Measurements from ENCODE around the gene SAXO2.
A peak's percentile ranks its signal among the peaks of the same experiment; 100 is the strongest.
"Not testable (repeated sequence)": the region's sequence is repeated elsewhere in the genome, so short reads cannot be mapped to it uniquely, and the experiment has no call there.

Gene SAXO2

DNA sequence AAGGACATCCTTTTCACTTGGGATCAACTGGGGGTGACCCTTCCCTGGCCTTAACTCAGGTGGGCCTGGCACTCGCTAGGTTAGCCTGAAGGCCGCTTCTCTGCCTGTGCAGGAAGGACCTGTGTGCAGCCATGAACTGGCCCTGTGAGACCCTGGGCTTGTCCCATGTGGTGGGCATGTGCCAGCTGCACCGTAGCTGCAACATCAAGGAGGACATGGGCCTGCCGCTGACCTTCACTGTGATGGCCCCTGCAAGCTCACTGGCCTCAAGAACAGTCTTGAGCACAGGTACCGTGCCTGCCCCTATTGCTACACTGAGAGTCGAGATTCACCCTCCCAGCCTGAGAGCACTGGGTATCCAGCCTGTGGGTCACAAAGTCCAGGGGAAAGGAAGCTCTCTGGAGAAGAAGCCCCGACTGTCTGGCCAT, 43.0 kb downstream of the SAXO2 start:
- peaks cover 39% of the 10 kb centered on the region for H3K27me3 ChIP-seq (replicated peaks; ENCODE audit: control insufficient read depth, insufficient read depth, low read length)
- peaks cover 4% of the 10 kb centered on the region for H3K4me1 ChIP-seq (ENCODE audit: control insufficient read depth, insufficient read depth, low read length)
- H3K4me3 ChIP-seq (ENCODE audit: low read length): no peak overlapping the region
- H3K9me3 ChIP-seq (ENCODE audit: control insufficient read depth, low read length): peaks cover 6% of the 10 kb centered on the region
- H3K9ac ChIP-seq (ENCODE audit: low read length): no peak overlapping the region
- no peak for DNase-seq (ENCODE audit: low read depth)
- no peaks in the 10 kb centered on the region for H3K36me3 ChIP-seq (ENCODE audit: control insufficient read depth, insufficient read depth, low read length, severe bottlenecking)

DNA sequence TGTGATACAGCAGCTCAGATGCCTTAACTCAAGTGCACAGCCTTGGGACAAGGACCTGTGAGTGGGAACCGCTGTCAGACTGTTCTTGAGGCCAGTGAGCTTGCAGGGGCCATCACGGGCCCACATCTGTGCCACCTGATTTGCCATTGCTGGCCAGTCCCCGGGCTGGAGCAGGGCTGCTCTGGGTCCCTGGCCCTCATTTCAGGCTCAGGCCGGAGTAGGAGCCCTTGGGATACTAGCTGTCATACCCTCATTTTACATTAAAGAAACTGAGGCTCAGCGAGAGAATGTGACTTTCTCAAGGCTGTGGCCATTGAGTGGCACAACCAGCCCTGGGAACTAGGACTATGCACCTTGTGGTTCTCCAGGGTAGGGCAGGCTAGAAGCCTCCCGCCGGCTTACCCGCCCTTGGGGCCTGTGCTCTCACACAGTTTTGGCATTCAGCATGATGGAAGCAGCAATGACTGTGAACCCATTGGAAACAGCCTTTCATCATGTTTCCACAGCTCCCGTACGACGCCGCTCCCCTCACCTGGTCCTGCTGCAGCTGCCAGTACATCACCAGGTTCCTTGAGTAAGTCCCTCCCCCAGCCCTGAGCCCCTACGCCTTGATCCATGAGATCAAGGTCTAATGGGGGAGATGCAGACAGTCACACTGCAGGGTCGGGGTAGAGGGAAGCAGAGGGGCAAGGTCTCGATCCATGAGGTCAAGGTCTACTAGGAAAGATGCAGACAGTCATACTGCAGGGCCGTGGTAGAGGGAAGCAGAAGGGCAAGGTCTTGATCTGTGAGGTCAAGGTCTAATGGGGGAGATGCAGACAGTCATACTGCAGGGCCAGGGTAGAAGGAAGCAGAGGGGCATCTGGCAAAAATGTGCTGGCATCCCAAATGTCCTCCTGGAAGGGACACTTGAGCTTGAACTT, 44.4 kb downstream of the SAXO2 start:
- no peaks in the 10 kb centered on the region for H3K36me3 ChIP-seq (ENCODE audit: control insufficient read depth, insufficient read depth, low read length, severe bottlenecking)
- H3K9ac ChIP-seq (ENCODE audit: low read length): no peak overlapping the region
- H3K27me3 ChIP-seq (replicated peaks; ENCODE audit: control insufficient read depth, insufficient read depth, low read length): peaks cover 37% of the 10 kb centered on the region
- H3K4me1 ChIP-seq (ENCODE audit: control insufficient read depth, insufficient read depth, low read length): no peaks in the 10 kb centered on the region
- peaks cover 7% of the 10 kb centered on the region for H3K9me3 ChIP-seq (ENCODE audit: control insufficient read depth, low read length)
- no peak for DNase-seq (ENCODE audit: low read depth)
- no peak overlapping the region for H3K4me3 ChIP-seq (ENCODE audit: low read length)

DNA sequence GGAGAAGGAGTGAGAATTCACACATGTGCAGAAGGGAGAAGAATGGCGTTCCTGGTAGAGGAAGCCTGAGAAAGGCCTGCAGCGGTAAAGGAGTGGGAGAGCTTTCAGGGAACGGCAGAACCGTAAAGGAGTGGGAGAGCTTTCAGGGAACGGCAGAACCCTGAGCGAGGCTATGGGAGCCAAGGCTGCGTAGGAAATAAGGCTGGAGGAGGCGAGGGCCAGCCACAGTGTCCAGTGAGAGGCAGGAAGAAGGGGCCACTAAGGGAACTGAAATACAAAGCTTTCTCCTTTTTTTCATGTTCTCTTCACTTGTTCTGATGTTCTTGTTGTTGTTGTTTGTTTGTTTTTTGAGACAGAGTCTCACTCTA, 45.1 kb downstream of the SAXO2 start:
- H3K9ac ChIP-seq (ENCODE audit: low read length): no peak overlapping the region
- peaks cover 34% of the 10 kb centered on the region for H3K27me3 ChIP-seq (replicated peaks; ENCODE audit: control insufficient read depth, insufficient read depth, low read length)
- no peaks in the 10 kb centered on the region for H3K36me3 ChIP-seq (ENCODE audit: control insufficient read depth, insufficient read depth, low read length, severe bottlenecking)
- no peaks in the 10 kb centered on the region for H3K4me1 ChIP-seq (ENCODE audit: control insufficient read depth, insufficient read depth, low read length)
- peaks cover 7% of the 10 kb centered on the region for H3K9me3 ChIP-seq (ENCODE audit: control insufficient read depth, low read length)
- no peak for DNase-seq (ENCODE audit: low read depth)
- no peak overlapping the region for H3K4me3 ChIP-seq (ENCODE audit: low read length)

DNA sequence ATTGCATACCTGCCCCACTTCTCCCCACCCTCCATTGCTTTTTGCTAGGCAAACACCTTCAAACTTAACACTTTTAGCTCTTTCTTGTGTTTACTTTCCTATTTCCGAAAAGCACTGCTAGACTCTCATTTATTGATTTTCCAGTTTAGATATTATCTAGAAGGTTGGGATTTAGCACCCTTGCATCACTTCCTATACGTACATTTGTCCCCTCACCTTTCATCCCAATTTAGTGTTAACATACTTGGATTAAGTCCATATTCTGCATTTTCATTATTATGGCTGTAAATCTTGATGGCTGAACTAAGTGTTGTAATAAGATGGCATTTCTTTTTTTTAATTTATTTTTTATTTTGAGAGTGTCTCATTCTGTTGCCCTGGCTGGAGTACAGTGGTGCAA, 47.2 kb downstream of the SAXO2 start:
- no peak overlapping the region for H3K9ac ChIP-seq (ENCODE audit: low read length)
- peaks cover 27% of the 10 kb centered on the region for H3K27me3 ChIP-seq (replicated peaks; ENCODE audit: control insufficient read depth, insufficient read depth, low read length)
- peaks cover 7% of the 10 kb centered on the region for H3K9me3 ChIP-seq (ENCODE audit: control insufficient read depth, low read length)
- H3K36me3 ChIP-seq (ENCODE audit: control insufficient read depth, insufficient read depth, low read length, severe bottlenecking): no peaks in the 10 kb centered on the region
- H3K4me1 ChIP-seq (ENCODE audit: control insufficient read depth, insufficient read depth, low read length): no peaks in the 10 kb centered on the region
- DNase-seq (ENCODE audit: low read depth): no peak
- H3K4me3 ChIP-seq (ENCODE audit: low read length): no peak overlapping the region

DNA sequence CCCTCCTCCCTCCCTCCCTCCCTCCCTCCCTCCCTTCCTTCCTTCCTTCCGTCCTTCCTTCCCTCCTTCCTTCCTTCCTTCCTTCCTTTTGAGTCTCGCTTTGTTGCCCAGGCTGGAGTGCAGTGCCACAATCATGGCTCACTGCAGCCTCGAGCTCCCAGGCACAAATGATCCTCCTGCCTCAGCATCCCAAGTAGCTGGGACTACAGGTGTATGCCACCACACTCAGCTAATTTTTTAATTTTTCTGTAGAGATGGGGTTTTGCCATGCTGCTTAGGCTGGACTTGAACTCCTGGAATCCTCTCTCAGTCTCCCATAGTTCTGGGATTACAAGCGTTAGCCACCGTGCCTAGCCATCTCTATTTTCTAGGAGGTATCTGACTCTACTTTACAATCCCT, 48.7 kb downstream of the SAXO2 start:
- H3K9ac ChIP-seq (ENCODE audit: low read length); DNase-seq (ENCODE audit: low read depth); H3K4me3 ChIP-seq (ENCODE audit: low read length); H3K36me3 ChIP-seq (ENCODE audit: control insufficient read depth, insufficient read depth, low read length, severe bottlenecking); H3K4me1 ChIP-seq (ENCODE audit: control insufficient read depth, insufficient read depth, low read length); H3K9me3 ChIP-seq (ENCODE audit: control insufficient read depth, low read length): not testable (repeated sequence)
- peaks cover 32% of the 10 kb centered on the region for H3K27me3 ChIP-seq (replicated peaks; ENCODE audit: control insufficient read depth, insufficient read depth, low read length)

DNA sequence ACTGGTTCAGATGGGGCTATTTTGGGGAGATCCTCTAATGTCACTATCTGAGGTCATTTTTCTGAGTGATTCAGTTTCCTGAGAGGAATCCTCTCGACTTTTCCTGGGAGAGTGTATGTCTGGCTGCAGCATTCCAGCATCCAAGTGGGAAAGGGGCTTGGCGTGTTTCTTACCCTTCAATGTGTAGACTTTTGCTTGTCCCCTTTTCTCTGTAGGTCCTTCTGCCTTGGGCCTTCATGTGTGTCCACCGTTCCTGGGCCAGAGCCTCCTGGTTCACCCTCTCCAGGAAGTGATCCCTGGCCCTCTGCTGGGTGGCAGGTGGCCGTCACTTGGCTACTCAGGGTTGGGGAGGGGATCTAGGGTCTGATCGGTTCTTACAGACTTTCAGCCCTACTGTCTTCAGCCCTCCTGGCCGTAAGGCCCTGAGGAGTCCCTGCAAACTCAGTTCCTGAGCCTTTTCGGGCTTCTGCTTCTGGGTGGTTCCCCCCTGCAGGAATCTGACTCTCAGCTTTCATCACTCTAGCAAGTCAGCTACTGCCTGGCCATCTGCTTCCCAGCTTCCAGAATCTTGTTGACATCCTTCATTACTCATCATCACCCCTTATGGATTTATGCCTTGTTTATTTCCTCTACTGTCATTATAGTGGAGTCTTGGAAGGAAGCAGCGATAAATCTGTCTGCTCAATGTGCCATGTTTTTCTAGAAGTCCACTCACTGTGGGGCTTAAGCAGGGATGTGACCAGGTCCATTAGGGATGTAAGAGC, 50.1 kb downstream of the SAXO2 start:
- Histone ChIP-seq H3K4me3 (ENCODE audit: low read length) (no peak overlapping the region), H3K4me1 (ENCODE audit: control insufficient read depth, insufficient read depth, low read length) (no peaks in the 10 kb centered on the region), H3K27me3 (replicated peaks; ENCODE audit: control insufficient read depth, insufficient read depth, low read length) (peaks cover 28% of the 10 kb centered on the region), H3K9me3 (ENCODE audit: control insufficient read depth, low read length) (peaks cover 7% of the 10 kb centered on the region), H3K9ac (ENCODE audit: low read length) (no peak overlapping the region), H3K36me3 (ENCODE audit: control insufficient read depth, insufficient read depth, low read length, severe bottlenecking) (no peaks in the 10 kb centered on the region)
- peak; percentile 7 for DNase-seq (ENCODE audit: low read depth)

DNA sequence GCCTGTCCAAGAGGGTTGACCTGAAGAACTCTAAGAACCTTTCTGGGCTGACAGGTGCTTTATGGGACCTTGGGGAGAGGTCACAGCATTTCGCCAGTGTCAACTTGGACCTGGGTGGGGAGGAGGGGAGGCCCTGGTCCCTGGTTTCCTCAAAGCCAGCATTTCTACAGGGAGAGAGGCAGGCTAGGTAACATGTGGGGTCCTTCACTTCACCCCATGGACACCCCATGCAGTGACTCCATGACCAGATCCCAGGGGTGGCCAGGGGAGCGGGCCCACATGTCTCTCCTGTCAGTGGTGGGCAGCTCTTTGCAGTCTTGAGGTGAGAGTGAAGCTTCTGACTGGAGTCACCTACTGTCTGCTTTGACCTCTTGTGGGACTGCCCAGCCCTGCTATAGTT, 50.8 kb downstream of the SAXO2 start:
- Histone ChIP-seq H3K9me3 (ENCODE audit: control insufficient read depth, low read length) (peaks cover 7% of the 10 kb centered on the region), H3K9ac (ENCODE audit: low read length) (no peak overlapping the region), H3K4me1 (ENCODE audit: control insufficient read depth, insufficient read depth, low read length) (no peaks in the 10 kb centered on the region), H3K4me3 (ENCODE audit: low read length) (no peak overlapping the region), H3K27me3 (replicated peaks; ENCODE audit: control insufficient read depth, insufficient read depth, low read length) (peaks cover 27% of the 10 kb centered on the region), H3K36me3 (ENCODE audit: control insufficient read depth, insufficient read depth, low read length, severe bottlenecking) (no peaks in the 10 kb centered on the region)
- DNase-seq (ENCODE audit: low read depth): no peak

DNA sequence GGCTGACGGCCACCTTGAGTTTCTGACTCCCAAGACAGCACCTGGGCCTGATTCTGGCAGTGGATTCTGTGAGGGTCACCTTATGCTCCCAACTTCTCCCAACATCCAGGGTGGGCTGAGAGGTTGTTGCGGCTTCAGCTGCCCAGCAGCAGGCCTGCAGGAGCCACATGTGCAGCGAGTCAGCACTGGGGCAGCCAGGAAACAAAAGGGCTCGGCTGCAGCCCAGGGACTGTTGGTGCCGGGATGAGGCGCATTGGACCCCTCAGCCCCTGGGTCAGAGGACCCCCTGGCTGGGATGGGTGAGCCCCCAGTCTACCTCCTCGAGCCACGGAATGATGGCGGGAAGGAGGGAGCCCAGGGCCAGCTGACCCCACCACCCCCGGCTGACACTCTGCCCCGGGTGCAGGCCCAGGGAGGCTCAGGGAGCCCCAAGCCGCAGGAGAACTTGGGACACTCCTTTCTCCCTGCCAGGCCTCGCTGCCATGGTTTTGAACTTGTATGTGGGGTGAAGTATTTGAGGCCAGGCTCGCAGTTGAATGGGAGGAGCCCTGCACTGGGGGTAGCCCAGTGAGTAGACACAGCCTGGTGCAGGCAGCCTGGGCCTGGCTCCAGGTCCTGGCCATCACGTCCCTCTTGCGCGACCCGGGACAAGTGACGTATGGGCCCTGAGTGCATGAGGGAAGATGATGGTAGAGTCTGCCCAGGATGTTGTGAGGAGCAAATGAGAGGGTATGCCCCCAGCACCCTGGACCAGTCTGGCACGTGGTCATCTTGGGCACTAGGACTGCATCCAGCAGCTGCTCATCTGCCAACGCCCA, 51.5 kb downstream of the SAXO2 start:
- H3K27me3 ChIP-seq (replicated peaks; ENCODE audit: control insufficient read depth, insufficient read depth, low read length): peaks cover 21% of the 10 kb centered on the region
- H3K9ac ChIP-seq (ENCODE audit: low read length); DNase-seq (ENCODE audit: low read depth); H3K36me3 ChIP-seq (ENCODE audit: control insufficient read depth, insufficient read depth, low read length, severe bottlenecking); H3K4me1 ChIP-seq (ENCODE audit: control insufficient read depth, insufficient read depth, low read length); H3K9me3 ChIP-seq (ENCODE audit: control insufficient read depth, low read length); H3K4me3 ChIP-seq (ENCODE audit: low read length): not testable (repeated sequence)

DNA sequence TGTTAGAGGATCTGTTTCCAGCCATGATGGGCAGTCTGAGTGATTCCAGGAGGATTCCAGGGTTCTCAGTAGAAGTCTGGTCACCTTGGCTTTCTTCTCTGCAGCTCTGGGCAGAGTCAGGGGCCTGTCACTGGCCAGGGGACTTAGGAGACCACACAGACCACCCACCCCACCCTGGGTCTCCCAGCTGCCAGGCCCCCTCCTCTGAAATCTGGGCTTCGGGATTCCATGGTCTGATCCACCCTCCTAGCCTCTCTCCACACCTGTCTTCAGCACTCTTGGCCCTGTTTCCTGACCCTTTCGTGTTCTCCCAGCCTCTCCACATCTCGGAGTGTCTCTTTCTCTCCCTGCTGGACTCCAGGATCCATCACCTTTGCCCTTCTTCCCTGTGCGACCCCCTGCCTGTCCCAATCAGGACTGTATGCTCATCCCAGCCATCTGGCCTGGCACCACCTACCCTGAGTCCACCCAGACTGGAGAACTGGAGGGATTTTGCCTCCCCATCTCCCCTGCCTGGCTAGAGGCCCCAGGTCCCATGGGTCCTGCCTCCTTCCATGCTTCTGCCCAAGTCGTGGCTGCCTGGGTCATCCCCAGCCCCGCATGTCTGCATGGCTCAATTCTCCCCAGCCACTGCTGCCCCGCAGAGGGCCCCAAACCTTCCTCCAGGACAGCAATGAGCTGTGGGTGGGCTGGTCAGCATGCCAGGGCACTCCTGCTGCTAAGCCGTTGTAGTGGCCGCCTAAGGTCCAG, 52.3 kb downstream of the SAXO2 start:
- DNase-seq (ENCODE audit: low read depth): no peak
- peaks cover 7% of the 10 kb centered on the region for H3K9me3 ChIP-seq (ENCODE audit: control insufficient read depth, low read length)
- H3K9ac ChIP-seq (ENCODE audit: low read length): no peak overlapping the region
- no peak overlapping the region for H3K4me3 ChIP-seq (ENCODE audit: low read length)
- H3K36me3 ChIP-seq (ENCODE audit: control insufficient read depth, insufficient read depth, low read length, severe bottlenecking): no peaks in the 10 kb centered on the region
- H3K27me3 ChIP-seq (replicated peaks; ENCODE audit: control insufficient read depth, insufficient read depth, low read length): peaks cover 21% of the 10 kb centered on the region
- no peaks in the 10 kb centered on the region for H3K4me1 ChIP-seq (ENCODE audit: control insufficient read depth, insufficient read depth, low read length)

DNA sequence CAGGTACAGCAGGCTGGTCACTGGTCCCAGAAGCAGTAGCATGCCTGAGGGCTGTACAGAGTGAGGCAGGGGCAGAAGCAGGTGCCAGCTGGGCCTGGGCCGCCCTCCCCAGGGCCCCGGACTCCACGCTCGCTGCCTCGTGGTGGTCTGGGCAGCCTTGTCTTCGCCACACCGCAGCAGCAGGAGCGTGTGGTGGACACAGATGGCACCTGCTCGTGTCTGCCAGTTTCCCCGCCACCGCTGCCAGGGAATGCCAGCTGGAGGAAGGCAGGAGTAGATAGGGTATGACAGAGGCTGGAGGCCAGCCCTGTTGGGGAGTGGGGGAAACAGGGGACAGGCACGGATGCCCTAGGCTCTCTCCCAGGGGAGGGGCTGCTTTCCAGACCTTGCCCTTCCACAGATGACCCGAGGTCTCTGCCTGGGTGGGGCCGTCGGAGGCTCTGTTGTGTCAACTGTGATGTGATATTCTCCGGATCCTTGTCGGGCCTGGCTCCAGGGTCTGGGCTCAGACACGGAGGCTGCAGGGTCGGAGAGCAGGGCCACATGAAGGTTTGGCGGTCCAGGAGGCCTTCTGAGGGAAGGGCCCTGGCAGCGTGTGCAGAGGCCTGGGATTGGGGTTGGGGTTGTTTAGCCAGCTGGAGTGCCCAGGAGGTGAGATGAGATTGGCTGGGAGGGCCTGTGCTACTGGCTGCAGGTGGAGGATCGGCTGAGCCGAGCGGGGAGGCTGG, 53.1 kb downstream of the SAXO2 start:
- peaks cover 14% of the 10 kb centered on the region for H3K27me3 ChIP-seq (replicated peaks; ENCODE audit: control insufficient read depth, insufficient read depth, low read length)
- no peak overlapping the region for H3K4me3 ChIP-seq (ENCODE audit: low read length)
- H3K9me3 ChIP-seq (ENCODE audit: control insufficient read depth, low read length): peaks cover 1% of the 10 kb centered on the region
- H3K9ac ChIP-seq (ENCODE audit: low read length): no peak overlapping the region
- H3K4me1 ChIP-seq (ENCODE audit: control insufficient read depth, insufficient read depth, low read length): no peaks in the 10 kb centered on the region
- no peaks in the 10 kb centered on the region for H3K36me3 ChIP-seq (ENCODE audit: control insufficient read depth, insufficient read depth, low read length, severe bottlenecking)
- no peak for DNase-seq (ENCODE audit: low read depth)

All from adipocyte (in vitro differentiated cells).